Measurements from ENCODE around the gene PRG3.

GRCh38 chr11:57361926-57362325 is 19.0 kb downstream of the PRG3 start:
- TF ChIP-seq CTCF (IDR thresholded peaks at IDR 0.05; ENCODE audit: low read depth, low read length): no peak
- TF ChIP-seq EZH2phosphoT487 (IDR thresholded peaks at IDR 0.05; ENCODE audit: low read depth): no peak
